ENCODE measurements around the gene THADA. TPM values are rescaled to one million over a fixed set of nuclear protein-coding genes. Genes with fewer than 3 reads are reported as not detected.
A peak's percentile ranks its signal among the peaks of the same experiment; 100 is the strongest.

THADA gene
- total RNA-seq, 2 experiments from 2014 or later = 32.0 to 32.1 TPM

DNA sequence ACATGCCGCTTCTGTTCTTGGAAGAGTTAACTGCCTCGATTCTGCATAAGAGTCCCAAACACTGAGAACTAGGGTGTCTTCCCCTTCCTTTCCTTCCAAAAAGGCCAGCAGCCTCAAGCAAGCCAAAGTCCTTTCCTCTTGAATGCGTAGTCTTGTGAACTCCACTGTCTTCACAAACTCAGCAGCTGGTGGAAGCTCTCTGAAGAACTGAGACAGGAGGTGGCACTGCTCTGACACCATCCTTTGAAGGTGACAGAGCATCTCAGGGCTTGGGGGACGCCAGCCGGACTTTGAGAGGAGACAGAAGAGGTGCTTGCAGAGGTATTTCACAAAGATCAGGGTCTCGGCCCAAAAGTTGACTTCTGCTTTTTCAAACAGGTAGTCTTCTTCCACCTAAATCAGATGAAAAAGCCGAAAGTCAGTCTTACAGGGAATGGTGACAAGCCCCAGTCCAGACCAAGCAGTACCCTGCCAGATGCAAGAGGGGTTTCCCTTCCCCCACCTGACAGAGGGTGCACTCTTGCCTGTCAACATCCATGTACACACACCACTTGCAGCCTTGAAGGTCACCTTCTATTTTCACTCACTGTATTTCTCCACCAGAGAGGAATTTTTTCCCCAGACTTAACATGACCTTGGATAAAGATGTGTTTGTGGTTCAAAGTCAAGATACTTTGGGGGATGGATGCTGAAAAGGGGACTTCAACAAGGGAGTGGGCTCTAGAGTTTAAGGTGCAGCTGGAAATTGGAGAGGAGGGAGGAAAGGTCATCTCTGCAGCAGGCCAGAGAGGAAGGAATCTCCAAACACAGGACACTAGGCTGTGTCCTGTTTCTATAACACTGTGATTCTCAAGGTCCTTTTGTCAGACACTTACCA is 364.6 kb downstream of the THADA start:
- CTCF ChIA-PET = interaction anchor here (0.6 to 21.1 kb wide), 3 partner anchors 102 to 284 kb away, joined by 3 to 666 read pairs (median 3); no protein-coding TSS in a partner anchor
- ATAC-seq (no peak), DNase-seq (no peak)
- Mint-ChIP-seq H3K4me1 (peaks cover 23% of the 10 kb centered on the region), H3K9me3 (ENCODE audit: low read depth) (no peaks in the 10 kb centered on the region), H3K4me3 (no peak overlapping the region), H3K27ac (no peak overlapping the region), H3K27me3 (no peaks in the 10 kb centered on the region), H3K36me3 (peaks cover 5% of the 10 kb centered on the region)

DNA sequence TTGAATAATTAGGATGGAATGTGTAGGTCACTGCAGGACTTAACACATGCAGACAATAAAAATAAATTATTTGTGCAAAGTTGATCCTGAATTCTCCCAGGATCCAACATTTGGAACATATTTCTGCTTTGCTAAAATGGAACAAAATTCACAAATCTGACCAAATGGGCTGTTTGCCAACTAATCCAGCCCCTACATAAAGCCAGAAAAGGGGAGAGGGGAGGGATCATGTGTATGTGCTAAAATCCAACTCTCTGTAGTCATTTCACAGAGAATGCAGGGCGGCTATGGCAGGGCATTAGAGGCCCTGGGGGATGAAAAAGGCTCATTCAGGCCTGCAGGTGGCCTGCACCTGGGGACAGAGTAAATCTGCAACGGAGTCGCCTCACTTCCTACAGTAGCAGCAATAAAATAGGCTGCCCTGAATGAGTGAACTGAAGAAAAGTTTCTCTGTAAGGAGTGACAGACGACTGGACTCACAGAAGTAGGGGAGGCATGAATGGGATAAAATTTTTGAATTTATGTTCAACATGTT is 365.4 kb downstream of the THADA start:
- no peaks in the 10 kb centered on the region for H3K9me3 Mint-ChIP-seq (ENCODE audit: low read depth)
- H3K4me1 Mint-ChIP-seq = peaks cover 23% of the 10 kb centered on the region
- CTCF ChIA-PET = interaction anchor here (0.6 to 21.1 kb wide), 13 partner anchors 10 to 420 kb away, joined by 3 to 666 read pairs (median 8); no protein-coding TSS in a partner anchor
- H3K36me3 Mint-ChIP-seq = peaks cover 9% of the 10 kb centered on the region
- no peaks in the 10 kb centered on the region for H3K27me3 Mint-ChIP-seq
- DNase-seq (no peak), ATAC-seq (no peak)
- no peak overlapping the region for H3K4me3 Mint-ChIP-seq
- H3K27ac Mint-ChIP-seq = no peak overlapping the region

DNA sequence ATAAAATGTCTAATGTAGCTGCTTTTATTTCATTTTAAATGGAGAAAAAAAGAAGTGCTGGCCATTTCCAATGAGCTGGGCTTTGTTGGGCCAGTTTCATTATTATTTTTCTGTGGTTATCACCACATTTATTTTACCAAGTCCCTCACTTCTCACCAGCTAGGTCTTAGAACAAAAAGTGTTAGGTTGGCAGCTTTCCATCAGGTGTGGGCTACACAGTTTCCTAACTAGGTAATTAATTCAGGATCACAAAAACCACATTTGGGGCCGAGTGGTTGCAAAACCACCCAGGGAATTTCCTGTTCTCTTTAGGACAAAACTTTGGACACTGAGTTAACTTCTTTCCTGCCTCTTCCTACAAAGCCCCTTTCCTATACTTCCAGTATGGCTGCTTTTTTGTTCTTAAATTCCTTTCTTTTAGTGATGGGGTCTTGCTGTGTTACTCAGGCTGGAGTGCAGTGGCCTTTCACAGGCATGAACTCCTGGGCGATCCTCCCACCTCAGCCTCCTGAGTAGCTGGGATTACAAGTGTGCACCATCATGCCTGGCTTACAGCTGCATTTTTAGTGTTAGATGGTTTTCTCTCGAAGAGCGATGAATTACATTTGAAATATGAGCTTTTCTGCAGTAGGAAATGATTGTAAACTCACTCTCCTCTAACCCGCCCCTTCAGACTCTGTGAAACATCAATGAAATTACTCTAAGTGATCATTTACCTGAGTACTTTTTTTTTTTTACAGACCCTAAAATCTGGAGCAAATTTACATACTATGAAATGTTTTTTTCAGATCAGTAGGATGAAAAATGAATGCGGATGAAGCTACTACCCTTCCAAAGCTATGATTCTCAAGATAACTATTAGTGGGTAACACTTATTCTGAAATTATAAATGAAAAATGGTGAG is 366.8 kb downstream of the THADA start:
- Mint-ChIP-seq H3K9me3 (ENCODE audit: low read depth) (no peaks in the 10 kb centered on the region), H3K4me1 (peaks cover 23% of the 10 kb centered on the region), H3K36me3 (peaks cover 21% of the 10 kb centered on the region), H3K4me3 (peak overlapping the region; percentile 34), H3K27ac (peak overlapping the region; percentile 78), H3K27me3 (no peaks in the 10 kb centered on the region)
- no peak for ATAC-seq
- CTCF ChIA-PET = interaction anchor here (0.6 to 21.1 kb wide), 52 partner anchors 8 to 552 kb away, joined by 3 to 666 read pairs (median 3); no protein-coding TSS in a partner anchor
- DNase-seq = no peak

DNA sequence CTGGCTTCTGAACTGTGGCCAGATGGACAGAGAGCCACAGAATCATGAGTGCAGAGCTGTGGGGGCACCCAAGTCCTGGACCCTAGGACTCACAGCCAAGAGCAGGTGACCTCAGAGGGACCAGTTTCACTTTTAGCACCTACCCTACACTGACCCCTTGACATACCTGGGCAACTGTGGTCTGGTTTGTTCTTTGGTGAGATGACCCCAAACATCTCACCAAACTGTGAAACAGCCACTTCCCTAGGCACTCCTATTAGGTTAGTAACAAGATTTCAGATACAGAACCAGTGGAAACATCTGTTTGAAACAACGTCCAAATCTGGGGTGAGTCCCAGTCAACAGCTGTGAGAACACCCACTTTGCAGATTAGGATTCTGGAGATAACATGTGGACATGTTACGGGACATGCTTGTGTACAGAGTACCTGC is 367.5 kb downstream of the THADA start:
- Mint-ChIP-seq H3K27me3 (no peaks in the 10 kb centered on the region), H3K9me3 (ENCODE audit: low read depth) (no peaks in the 10 kb centered on the region), H3K4me1 (peaks cover 23% of the 10 kb centered on the region), H3K36me3 (peaks cover 27% of the 10 kb centered on the region), H3K4me3 (peak overlapping the region; percentile 81), H3K27ac (peak overlapping the region; percentile 78)
- CTCF ChIA-PET = interaction anchor here (0.7 to 21.1 kb wide), 31 partner anchors 8 to 418 kb away, joined by 3 to 666 read pairs (median 5); partner anchors contain the start of gene THADA
- DNase-seq (no peak), ATAC-seq (no peak)

DNA sequence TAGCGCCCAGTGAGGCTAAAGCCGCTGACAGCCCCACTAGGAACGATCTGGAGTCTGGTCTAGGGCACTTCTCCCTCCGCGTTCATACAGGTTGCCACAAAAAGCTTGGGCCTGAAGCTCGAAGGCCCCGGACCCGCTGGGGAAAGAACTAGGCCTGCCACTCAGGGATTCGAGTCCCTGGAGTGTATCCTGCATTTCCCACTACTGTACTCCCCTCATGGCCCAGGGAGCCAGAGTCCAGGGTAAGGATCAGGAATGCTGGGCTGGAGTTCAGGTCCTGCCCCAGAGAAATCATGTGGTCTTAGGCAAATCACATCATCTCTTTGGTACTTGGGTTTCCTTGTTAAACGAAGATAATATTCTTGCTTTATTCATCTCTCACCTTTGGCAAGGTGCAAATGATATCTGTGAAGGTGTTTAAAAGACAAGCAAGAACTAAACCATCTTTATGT is 368.0 kb downstream of the THADA start:
- Mint-ChIP-seq H3K4me3 (peak overlapping the region; percentile 81), H3K27me3 (no peaks in the 10 kb centered on the region), H3K36me3 (peaks cover 30% of the 10 kb centered on the region), H3K27ac (peak overlapping the region; percentile 78), H3K4me1 (peaks cover 24% of the 10 kb centered on the region), H3K9me3 (ENCODE audit: low read depth) (no peaks in the 10 kb centered on the region)
- DNase-seq = no peak
- CTCF ChIA-PET = interaction anchor here (0.8 to 21.1 kb wide), 20 partner anchors 9 to 417 kb away, joined by 3 to 666 read pairs (median 7); partner anchors contain the start of gene THADA
- no peak for ATAC-seq

DNA sequence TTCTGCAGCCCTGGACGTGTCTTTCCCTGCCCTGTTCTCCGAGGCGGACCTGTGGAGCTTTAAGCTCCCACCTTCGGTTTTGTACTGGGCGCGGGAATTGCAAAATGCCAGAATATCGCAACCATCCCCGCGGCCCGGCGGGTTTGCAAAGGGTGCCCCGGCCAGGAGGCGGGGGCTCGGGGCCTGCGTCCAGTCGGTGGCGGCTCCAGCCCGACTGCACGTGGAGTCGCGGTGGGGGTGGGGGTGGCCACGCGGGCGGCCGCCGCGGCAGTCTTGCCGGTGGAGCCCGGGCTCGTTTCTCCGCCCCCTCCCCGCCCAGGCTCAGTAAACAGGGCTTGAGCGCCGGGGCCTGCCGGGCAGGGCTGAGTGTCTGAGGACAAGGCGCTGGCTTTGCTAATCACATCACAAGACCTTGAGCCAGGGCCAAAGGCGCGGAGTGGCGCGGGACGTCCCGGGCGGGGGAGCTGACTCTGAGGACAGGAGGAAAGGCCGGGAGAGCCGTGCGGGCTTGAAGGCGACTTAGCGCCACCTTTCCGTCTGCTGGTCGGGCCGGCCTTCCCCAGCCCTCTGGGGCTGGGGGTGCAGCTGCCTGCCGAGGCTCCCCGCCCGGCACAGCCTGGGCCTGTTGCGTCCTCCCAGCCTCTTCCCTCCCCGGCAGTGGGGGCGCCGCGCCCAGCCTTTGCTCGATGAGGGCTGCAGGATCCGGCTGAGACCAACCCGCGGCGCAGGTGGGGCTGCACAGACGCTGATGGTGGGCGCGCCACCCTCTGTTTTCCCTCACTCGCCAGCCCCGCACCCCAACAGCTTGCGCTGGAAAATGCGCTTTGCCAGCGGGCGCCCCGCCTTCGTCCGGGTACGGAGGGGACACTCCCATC is 368.6 kb downstream of the THADA start:
- Mint-ChIP-seq H3K9me3 (ENCODE audit: low read depth) (no peaks in the 10 kb centered on the region), H3K4me3 (peak overlapping the region; percentile 81), H3K27me3 (no peaks in the 10 kb centered on the region), H3K4me1 (peaks cover 29% of the 10 kb centered on the region), H3K27ac (peak overlapping the region; percentile 90), H3K36me3 (peaks cover 36% of the 10 kb centered on the region)
- ATAC-seq = peak; percentile 21
- CTCF ChIA-PET = interaction anchor here (0.8 to 21.1 kb wide), 17 partner anchors 9 to 417 kb away, joined by 3 to 666 read pairs (median 11); partner anchors contain the start of gene THADA
- DNase-seq = peak; percentile 79

DNA sequence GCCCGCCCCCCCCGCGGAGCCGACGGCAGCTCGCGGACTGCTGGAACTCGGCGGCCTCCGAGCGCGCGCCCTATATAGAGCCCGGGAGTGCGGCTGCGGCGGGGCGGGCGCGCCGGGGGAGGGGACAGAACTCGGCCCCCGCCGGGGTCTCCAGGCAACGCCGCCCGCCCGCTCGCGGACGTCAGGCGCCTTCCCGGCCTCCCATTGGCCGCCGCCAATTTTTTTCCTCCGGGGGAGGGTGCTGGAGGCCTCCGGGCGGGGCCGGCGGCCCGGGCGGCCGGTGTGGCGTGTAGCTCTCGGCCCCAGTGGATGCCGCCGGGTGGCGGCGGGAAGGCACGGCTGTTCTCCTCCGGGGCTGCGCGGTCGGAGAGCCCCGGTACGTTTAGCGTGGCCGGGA is 369.3 kb downstream of the THADA start, which contains the start of gene ZFP36L2:
Gene ZFP36L2, minus strand, starts transcription at position 49 of the 397 bp plus-strand sequence. CDS start 291 bp downstream, outside the sequence.
- H3K4me1 Mint-ChIP-seq = peaks cover 33% of the 10 kb centered on the region
- ATAC-seq (peak; percentile 69), DNase-seq (peak; percentile 97)
- peak within 1 kb of the TSS; percentile 90 for H3K27ac Mint-ChIP-seq
- peak within 1 kb of the TSS; percentile 98 for H3K4me3 Mint-ChIP-seq
- no peaks in the 10 kb centered on the region for H3K27me3 Mint-ChIP-seq
- no peaks in the 10 kb centered on the region for H3K9me3 Mint-ChIP-seq (ENCODE audit: low read depth)
- peaks cover 43% of the 10 kb centered on the region for H3K36me3 Mint-ChIP-seq
- CTCF ChIA-PET = interaction anchor here (1.1 to 21.1 kb wide), 15 partner anchors 8 to 416 kb away, joined by 3 to 666 read pairs (median 19); partner anchors contain the start of gene THADA

DNA sequence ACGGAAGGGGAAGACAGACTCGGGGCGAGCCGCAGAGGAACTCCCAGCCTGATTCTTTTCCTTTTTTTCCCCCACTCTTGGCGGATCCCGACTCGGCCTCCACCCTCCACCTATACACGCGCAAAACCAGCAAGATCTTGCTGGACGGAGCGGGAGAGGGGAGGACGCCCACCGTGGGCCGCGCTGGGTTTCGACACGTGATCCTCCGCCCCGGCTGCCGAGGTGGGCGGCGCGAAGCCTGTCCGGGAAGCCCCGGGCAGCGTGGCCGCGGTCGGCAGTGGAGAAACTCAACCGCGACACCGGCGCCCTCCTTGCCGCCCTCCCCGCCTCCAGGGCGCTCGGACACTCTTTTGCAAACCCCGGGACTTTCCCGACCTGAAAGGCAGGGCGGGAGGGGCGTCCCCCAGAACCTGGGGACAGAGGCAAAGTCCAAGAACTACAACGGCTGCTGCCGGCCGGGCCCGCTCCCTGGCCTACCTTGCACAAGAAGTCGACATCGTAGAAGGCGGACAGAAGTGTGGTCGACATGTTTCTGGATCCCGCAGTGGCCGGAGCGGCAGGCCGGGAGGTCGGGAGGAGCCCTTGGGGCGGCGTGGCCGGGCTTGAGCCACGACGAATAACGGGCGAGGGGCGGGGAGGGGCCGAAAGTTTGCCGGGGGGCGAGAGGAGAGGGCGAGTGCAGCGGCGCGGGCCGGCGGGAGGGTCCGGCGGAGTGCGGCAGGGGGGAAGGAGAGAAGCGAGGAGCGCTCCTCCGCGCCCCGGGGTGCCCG is 369.9 kb downstream of the THADA start:
- H3K4me1 Mint-ChIP-seq = peaks cover 39% of the 10 kb centered on the region
- ATAC-seq (peak; percentile 12), DNase-seq (peak; percentile 83)
- CTCF ChIA-PET = interaction anchor here (1.1 to 21.1 kb wide), 17 partner anchors 8 to 416 kb away, joined by 3 to 666 read pairs (median 18); no protein-coding TSS in a partner anchor
- no peaks in the 10 kb centered on the region for H3K9me3 Mint-ChIP-seq (ENCODE audit: low read depth)
- H3K27me3 Mint-ChIP-seq = no peaks in the 10 kb centered on the region
- H3K4me3 Mint-ChIP-seq = peak overlapping the region; percentile 98
- peaks cover 48% of the 10 kb centered on the region for H3K36me3 Mint-ChIP-seq
- peak overlapping the region; percentile 89 for H3K27ac Mint-ChIP-seq

DNA sequence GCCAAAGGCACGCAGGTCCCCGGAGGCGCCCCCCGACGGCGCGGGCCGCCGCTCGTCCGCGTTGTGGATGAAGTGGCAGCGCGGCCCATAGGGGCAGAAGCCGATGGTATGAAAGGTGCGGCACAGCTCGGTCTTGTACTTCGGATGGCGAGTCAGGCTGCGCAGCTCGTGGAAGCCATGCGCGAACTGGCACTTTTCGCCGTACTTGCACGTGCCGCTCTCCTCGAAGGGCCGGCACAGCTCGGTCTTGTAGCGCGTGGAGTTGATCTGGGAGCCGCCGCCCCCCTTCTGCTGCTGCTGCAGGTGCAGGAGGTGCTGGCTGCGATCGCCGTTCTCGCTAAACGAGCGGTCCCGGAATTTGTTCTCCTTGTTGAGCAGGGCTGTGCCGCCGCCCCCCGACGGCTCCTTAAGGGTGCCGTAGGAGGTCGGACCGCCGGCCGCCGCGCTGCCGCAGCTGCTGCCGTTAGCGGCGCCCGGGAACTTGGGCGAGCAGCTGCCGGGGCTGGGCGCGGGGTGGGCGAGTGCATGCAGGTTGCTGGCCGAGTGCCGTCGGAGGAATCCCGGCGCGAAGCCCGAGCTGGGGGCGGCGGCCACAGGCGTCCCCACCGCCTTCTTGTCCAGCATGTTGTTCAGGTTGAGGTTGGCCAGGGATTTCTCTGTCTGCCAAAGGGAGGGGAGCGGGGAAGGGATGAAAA is 370.6 kb downstream of the THADA start:
- no peaks in the 10 kb centered on the region for H3K9me3 Mint-ChIP-seq (ENCODE audit: low read depth)
- peaks cover 47% of the 10 kb centered on the region for H3K36me3 Mint-ChIP-seq
- ATAC-seq = peak; percentile 1

DNA sequence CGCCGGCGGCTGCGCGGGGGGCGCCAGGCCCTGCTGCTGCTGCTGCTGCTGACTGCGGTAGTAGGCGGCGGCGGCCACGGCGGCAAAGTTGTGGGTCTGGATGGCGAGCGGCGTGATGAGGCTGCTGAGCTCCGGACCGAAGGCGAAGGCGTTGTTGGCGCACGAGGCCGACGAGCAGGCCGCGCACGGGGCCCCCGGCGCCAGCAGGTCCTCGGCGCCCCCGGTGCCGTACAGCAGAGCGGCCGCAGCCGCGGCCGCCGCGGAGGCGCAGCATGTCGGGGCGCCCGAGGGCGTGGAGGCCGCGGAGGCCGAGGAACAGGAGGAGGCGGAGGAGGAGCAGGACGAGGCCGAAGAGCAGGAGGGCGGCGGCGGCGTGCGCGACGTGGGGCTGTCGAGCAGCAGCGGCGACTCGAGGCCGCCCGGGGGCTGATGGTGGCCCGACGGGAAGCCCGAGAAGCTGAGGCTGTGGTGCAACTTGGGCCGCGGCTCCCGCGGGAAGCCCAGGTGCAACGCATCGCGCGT is 371.2 kb downstream of the THADA start:
- H3K27me3 Mint-ChIP-seq = no peaks in the 10 kb centered on the region
- H3K36me3 Mint-ChIP-seq = peaks cover 46% of the 10 kb centered on the region
- peak overlapping the region; percentile 98 for H3K27ac Mint-ChIP-seq

More for the DNA sequence above, 370.6 kb downstream of the THADA start:
- H3K27me3 Mint-ChIP-seq = no peaks in the 10 kb centered on the region
- H3K27ac Mint-ChIP-seq = peak overlapping the region; percentile 89
- DNase-seq = peak; percentile 84
- CTCF ChIA-PET = interaction anchor here (1.3 to 21.1 kb wide), 6 partner anchors 33 to 415 kb away, joined by 3 to 666 read pairs (median 14); no protein-coding TSS in a partner anchor
- peaks cover 45% of the 10 kb centered on the region for H3K4me1 Mint-ChIP-seq
- H3K4me3 Mint-ChIP-seq = peak overlapping the region; percentile 98

More for the DNA sequence above, 371.2 kb downstream of the THADA start:
- no peak for ATAC-seq
- peak overlapping the region; percentile 98 for H3K4me3 Mint-ChIP-seq
- no peaks in the 10 kb centered on the region for H3K9me3 Mint-ChIP-seq (ENCODE audit: low read depth)
- peaks cover 47% of the 10 kb centered on the region for H3K4me1 Mint-ChIP-seq
- peak; percentile 72 for DNase-seq
- CTCF ChIA-PET = interaction anchor here (1.3 to 21.1 kb wide), 8 partner anchors 32 to 414 kb away, joined by 3 to 666 read pairs (median 8); partner anchors contain the start of gene THADA

Measured in activated CD8-positive, alpha-beta memory T cell treated with anti-CD3 and anti-CD28 coated beads, Interleukin-2, amount 10 ng/mL, durations not matched to agents 7 days and 5 days (primary cell).